ENCODE measurements around the gene SEM1. TPM values are rescaled to one million over a fixed set of nuclear protein-coding genes. Genes with fewer than 3 reads are reported as not detected.

SEM1 gene
- total and polyA plus RNA-seq, 8 donors: 5.1 to 98.3 (median 71.4) TPM

DNA sequence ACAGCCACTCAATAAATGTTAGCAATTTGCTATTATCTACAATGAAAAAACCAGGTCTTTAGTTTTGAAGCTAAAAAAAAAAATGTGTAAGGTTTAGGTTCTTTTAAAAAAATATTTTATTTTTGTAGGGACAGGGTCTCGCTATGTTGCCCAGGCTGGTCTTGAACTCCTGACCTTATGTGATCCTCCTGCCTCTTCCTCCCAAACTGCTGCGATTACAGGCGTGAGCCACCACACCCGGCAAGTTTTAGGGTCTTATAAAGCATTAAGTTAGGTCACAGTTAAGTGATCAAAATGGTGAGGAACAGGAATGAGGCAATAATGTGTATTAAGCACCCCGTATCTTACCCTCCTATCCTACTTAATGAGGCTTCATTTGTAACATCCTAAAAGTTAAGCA is 774 bp downstream of the SEM1 start:
- intact Hi-C loops (cut with DNase I; ENCODE audit: low total_unique reads): no loop called here
- Histone ChIP-seq H3K36me3 (no peaks in the 10 kb centered on the region), H3K27ac (peak overlapping the region in 3 of 5 donors; percentile 85 to 93 (median 91)), H3K4me3 (peak overlapping the region; percentile 81 to 96 (median 84)), H3K4me1 (peaks cover 14 to 41% (median 23%) of the 10 kb centered on the region in 4 donors), H3K27me3 (no peaks in the 10 kb centered on the region), H3K9me3 (peaks cover 0 to 14% (median 11%) of the 10 kb centered on the region in 4 donors)
- TF ChIP-seq EP300 (IDR thresholded peaks at IDR 0.05) (no peak), POLR2A (IDR thresholded peaks at IDR 0.05) (no peak), POLR2AphosphoS5 (IDR thresholded peaks at IDR 0.05) (no peak)
- TF ChIP-seq, protein P1, sequence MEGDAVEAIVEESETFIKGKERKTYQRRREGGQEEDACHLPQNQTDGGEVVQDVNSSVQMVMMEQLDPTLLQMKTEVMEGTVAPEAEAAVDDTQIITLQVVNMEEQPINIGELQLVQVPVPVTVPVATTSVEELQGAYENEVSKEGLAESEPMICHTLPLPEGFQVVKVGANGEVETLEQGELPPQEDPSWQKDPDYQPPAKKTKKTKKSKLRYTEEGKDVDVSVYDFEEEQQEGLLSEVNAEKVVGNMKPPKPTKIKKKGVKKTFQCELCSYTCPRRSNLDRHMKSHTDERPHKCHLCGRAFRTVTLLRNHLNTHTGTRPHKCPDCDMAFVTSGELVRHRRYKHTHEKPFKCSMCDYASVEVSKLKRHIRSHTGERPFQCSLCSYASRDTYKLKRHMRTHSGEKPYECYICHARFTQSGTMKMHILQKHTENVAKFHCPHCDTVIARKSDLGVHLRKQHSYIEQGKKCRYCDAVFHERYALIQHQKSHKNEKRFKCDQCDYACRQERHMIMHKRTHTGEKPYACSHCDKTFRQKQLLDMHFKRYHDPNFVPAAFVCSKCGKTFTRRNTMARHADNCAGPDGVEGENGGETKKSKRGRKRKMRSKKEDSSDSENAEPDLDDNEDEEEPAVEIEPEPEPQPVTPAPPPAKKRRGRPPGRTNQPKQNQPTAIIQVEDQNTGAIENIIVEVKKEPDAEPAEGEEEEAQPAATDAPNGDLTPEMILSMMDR (IDR thresholded peaks at IDR 0.05): no peak
- 44 to 58% (median 53%) methylated on average over 5 of the region's 5 CpGs for WGBS, 5 donors
- DNase-seq: no peak

GRCh38 chr7:96707901-96708774 is 1.5 kb downstream of the SEM1 start:
- Histone ChIP-seq H3K4me1 (peaks cover 14 to 41% (median 23%) of the 10 kb centered on the region in 4 donors), H3K27ac (no peak overlapping the region), H3K27me3 (no peaks in the 10 kb centered on the region), H3K4me3 (peak overlapping the region; percentile 81 to 96 (median 84)), H3K36me3 (no peaks in the 10 kb centered on the region), H3K9me3 (peaks cover 0 to 7% (median 5%) of the 10 kb centered on the region in 4 donors)
- TF ChIP-seq POLR2A (IDR thresholded peaks at IDR 0.05): no peak
- TF ChIP-seq EP300 (IDR thresholded peaks at IDR 0.05): no peak
- no peak for TF ChIP-seq POLR2AphosphoS5 (IDR thresholded peaks at IDR 0.05)
- TF ChIP-seq, protein P1 (IDR thresholded peaks at IDR 0.05): no peak
- WGBS, 5 donors: 88 to 91% (median 90%) methylated on average over 4 of the region's 4 CpGs
- intact Hi-C loops (cut with DNase I; ENCODE audit: low total_unique reads): no loop called here
- DNase-seq: no peak

DNA sequence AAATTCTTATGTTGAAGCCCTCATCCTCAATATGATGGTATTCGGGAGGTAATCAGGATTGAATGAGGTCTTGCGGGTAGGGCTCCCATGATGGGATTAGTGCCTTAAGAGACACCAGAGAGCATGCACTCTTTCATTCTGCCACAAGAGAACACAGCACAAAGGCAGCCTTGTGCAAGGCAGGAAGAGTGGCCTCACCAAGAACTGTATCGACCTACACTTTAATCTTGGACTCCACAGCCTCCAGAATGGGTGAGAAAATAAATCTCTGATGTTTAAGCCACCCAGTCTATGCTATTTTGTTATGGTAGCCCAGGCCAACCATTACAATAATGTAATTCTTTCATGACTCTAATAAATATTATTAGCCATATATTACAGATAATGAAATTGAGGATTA is 8.4 kb downstream of the SEM1 start:
- Histone ChIP-seq H3K27me3 (no peaks in the 10 kb centered on the region), H3K9me3 (no peaks in the 10 kb centered on the region)

GRCh38 chr7:96700516-96700915 is 9.1 kb downstream of the SEM1 start:
- H3K4me1 ChIP-seq: peaks cover 0 to 54% (median 24%) of the 10 kb centered on the region in 4 donors
- no peak for DNase-seq
- no peak overlapping the region for H3K4me3 ChIP-seq
- intact Hi-C loops (cut with DNase I; ENCODE audit: low total_unique reads): no loop called here
- no peaks in the 10 kb centered on the region for H3K27me3 ChIP-seq
- no peaks in the 10 kb centered on the region for H3K9me3 ChIP-seq
- H3K27ac ChIP-seq: no peak overlapping the region
- no peak for TF ChIP-seq EP300 (IDR thresholded peaks at IDR 0.05)
- no peak for TF ChIP-seq POLR2A (IDR thresholded peaks at IDR 0.05)
- no peak for TF ChIP-seq POLR2AphosphoS5 (IDR thresholded peaks at IDR 0.05)
- TF ChIP-seq, protein P1 (IDR thresholded peaks at IDR 0.05): no peak
- H3K36me3 ChIP-seq: no peaks in the 10 kb centered on the region
- 85 to 93% (median 90%) methylated on average over 2 of the region's 2 CpGs for WGBS, 5 donors

More for the DNA sequence above, 8.4 kb downstream of the SEM1 start:
- intact Hi-C loops (cut with DNase I; ENCODE audit: low total_unique reads): no loop called here
- no peak overlapping the region for H3K27ac ChIP-seq
- H3K4me1 ChIP-seq: peaks cover 0 to 47% (median 20%) of the 10 kb centered on the region in 4 donors
- TF ChIP-seq EP300 (IDR thresholded peaks at IDR 0.05): no peak
- TF ChIP-seq POLR2A (IDR thresholded peaks at IDR 0.05): no peak
- TF ChIP-seq, protein P1 (IDR thresholded peaks at IDR 0.05): no peak
- no peak for TF ChIP-seq POLR2AphosphoS5 (IDR thresholded peaks at IDR 0.05)
- 88 to 95% (median 92%) methylated on average over 3 of the region's 3 CpGs for WGBS, 5 donors
- H3K36me3 ChIP-seq: no peaks in the 10 kb centered on the region
- H3K4me3 ChIP-seq: no peak overlapping the region
- no peak for DNase-seq
